SK-N-SH (cell line): ENCODE data around the gene AADAT. TPM values are rescaled to one million over a fixed set of nuclear protein-coding genes. Genes with fewer than 3 reads are reported as not detected.
A peak's percentile ranks its signal among the peaks of the same experiment; 100 is the strongest.

ENCODE experiments used
- CTCF ChIA-PET: fragments of 300-600, 350-600 bp; formaldehyde crosslinking; extraction: SDS; loops from one replicate; lab custom pipeline; 2021; lab: Yijun Ruan, JAX
- POLR2A ChIA-PET: fragments of 350-600 bp; sonication (Branson Sonifier 250); formaldehyde crosslinking; extraction: SDS; loops from one replicate; lab custom pipeline; 2020; ENCODE audit warnings: antibody characterized with exemption, inconsistent platforms; lab: Yijun Ruan, JAX
- DNase-seq: peaks from one replicate; pipeline ENCODE4 v3.0.0; 2012
- H2AFZ ChIP-seq: fragments of 200-600 bp; sonication (generic); 2 replicates; pipeline ENCODE4 v1.8.1; 2016; ENCODE audit warnings: antibody characterized with exemption, mild to moderate bottlenecking, low read depth
- H3F3A ChIP-seq: fragments of 200-600 bp; sonication (generic); replicated peaks from 2 replicates; pipeline ENCODE3; 2016; ENCODE audit warnings: antibody characterized with exemption, mild to moderate bottlenecking; ENCODE audit not compliant: insufficient read depth
- H3K27ac ChIP-seq, 2 experiments: fragments of 200-500 bp in 1 of 2; fragments of 200-600 bp in 1 of 2; sonication (Bioruptor generic) in 1 of 2; sonication (generic), shearing (Covaris generic) in 1 of 2; 2 replicates each; pipeline versions ENCODE4 v1.5.1 to v1.6.1; 2014 to 2016; ENCODE audit warnings: low read depth in 2 of 2, inconsistent platforms in 1 of 2, low read length in 1 of 2, mild to moderate bottlenecking in 1 of 2, mixed read lengths in 1 of 2
- H3K27me3 ChIP-seq: fragments of 200-600 bp; sonication (generic), shearing (Covaris generic); 2 replicates; pipeline ENCODE4 v1.6.1; 2016; ENCODE audit warnings: mixed run types; ENCODE audit not compliant: insufficient read depth
- H3K36me3 ChIP-seq, 2 experiments: fragments of 200-500 bp in 1 of 2; fragments of 200-600 bp in 1 of 2; sonication (Bioruptor generic) in 1 of 2; sonication (generic) in 1 of 2; replicated peaks in 1 of 2; 2 replicates each; pipeline versions ENCODE3 to v1.5.1; 2014 to 2016; ENCODE audit warnings: low read length in 1 of 2, mild to moderate bottlenecking in 1 of 2; ENCODE audit not compliant: insufficient read depth in 2 of 2, control insufficient read depth in 1 of 2
- H3K4me1 ChIP-seq, 2 experiments: fragments of 200-500 bp in 1 of 2; fragments of 200-600 bp in 1 of 2; sonication (Bioruptor generic) in 1 of 2; sonication (generic), shearing (Covaris generic) in 1 of 2; 2 replicates each; pipeline versions ENCODE4 v1.5.1 to v1.6.1; 2014 to 2016; ENCODE audit warnings: low read depth in 1 of 2, low read length in 1 of 2, mixed run types in 1 of 2; ENCODE audit not compliant: insufficient read depth in 2 of 2, control insufficient read depth in 1 of 2
- H3K4me2 ChIP-seq: fragments of 200-600 bp; sonication (generic), shearing (Covaris generic); 2 replicates; pipeline ENCODE4 v1.6.1; 2017; ENCODE audit warnings: mixed run types
- H3K4me3 ChIP-seq, 2 experiments: fragments of 200-500 bp in 1 of 2; fragments of 200-600 bp in 1 of 2; sonication (Bioruptor generic) in 1 of 2; sonication (generic), shearing (Covaris generic) in 1 of 2; 2 replicates each; pipeline versions ENCODE4 v1.5.1 to v1.8.1; 2014 to 2016; ENCODE audit warnings: low read depth in 2 of 2, inconsistent platforms in 1 of 2, low read length in 1 of 2, mild to moderate bottlenecking in 1 of 2, mixed read lengths in 1 of 2, moderate library complexity in 1 of 2
- H3K79me2 ChIP-seq: fragments of 200-600 bp; sonication (generic); 2 replicates; pipeline ENCODE4 v1.8.1; 2017; ENCODE audit warnings: mild to moderate bottlenecking; ENCODE audit not compliant: insufficient read depth
- H3K9ac ChIP-seq: fragments of 200-600 bp; sonication (generic); 2 replicates; pipeline ENCODE4 v1.6.1; 2017; ENCODE audit warnings: mixed run types
- H3K9me2 ChIP-seq: fragments of 200-600 bp; sonication (generic); 2 replicates; pipeline ENCODE4 v1.6.1; 2017; ENCODE audit warnings: mixed run types
- H3K9me3 ChIP-seq: fragments of 200-600 bp; sonication (generic); 2 replicates; pipeline ENCODE4 v1.6.1; 2017; ENCODE audit warnings: mixed run types, mild to moderate bottlenecking, moderate library complexity
- H4K20me1 ChIP-seq: fragments of 200-600 bp; sonication (generic); 2 replicates; pipeline ENCODE4 v1.6.1; 2017; ENCODE audit warnings: mild to moderate bottlenecking, mixed run types; ENCODE audit not compliant: insufficient read depth
- EZH2phosphoT487 ChIP-seq: fragments of 200-600 bp; sonication (generic); IDR thresholded peaks from 2 replicates; pipeline ENCODE4 v1.6.1; 2017; ENCODE audit warnings: low read depth, mixed run types, mild to moderate bottlenecking, antibody characterized with exemption, moderate library complexity, borderline replicate concordance
- FOSL2 ChIP-seq: IDR thresholded peaks from 2 replicates; pipeline ENCODE4 v1.4.0; 2012; ENCODE audit warnings: low read depth, mild to moderate bottlenecking, moderate library complexity, borderline replicate concordance
- NRF1 ChIP-seq: IDR thresholded peaks from 2 replicates; pipeline ENCODE4 v1.6.1; 2012; ENCODE audit warnings: low read depth, mild to moderate bottlenecking, low read length
- PBX3 ChIP-seq: IDR thresholded peaks from 2 replicates; pipeline ENCODE4; 2012
- REST ChIP-seq: IDR thresholded peaks from 2 replicates; pipeline ENCODE4 v1.6.1; 2012; ENCODE audit warnings: mild to moderate bottlenecking, low read depth, low read length, moderate library complexity
- RFX5 ChIP-seq: IDR thresholded peaks from 2 replicates; pipeline ENCODE4 v1.6.1; 2012; ENCODE audit warnings: mild to moderate bottlenecking, improper control_type of control experiment, low read length
- TCF12 ChIP-seq: IDR thresholded peaks from 2 replicates; pipeline ENCODE4 v1.4.0; 2012
- TEAD4 ChIP-seq: IDR thresholded peaks from 2 replicates; pipeline ENCODE4 v1.4.0; 2012; ENCODE audit warnings: mild to moderate bottlenecking, borderline replicate concordance; ENCODE audit not compliant: insufficient read depth
- USF2 ChIP-seq: fragments of 150-350 bp; IDR thresholded peaks from 2 replicates; pipeline ENCODE4 v1.6.1; 2017; ENCODE audit warnings: antibody characterized with exemption, low read length, low read depth, borderline replicate concordance
- YY1 ChIP-seq: IDR thresholded peaks from 2 replicates; pipeline ENCODE4 v1.4.0; 2012; ENCODE audit warnings: low read depth, mild to moderate bottlenecking
- WGBS: methylation state at CpG from one replicate; pipeline ENCODE4 v1.1.6; 2017; ENCODE audit warnings: low lambda C conversion rate; 5-methylcytosine and 5-hydroxymethylcytosine counted together
- polyA plus RNA-seq, 3 experiments: library from polyadenylated mRNA; depleted of rRNA; stranded (reverse); fragments of >200 nt; gene quantifications; 2 replicates each; pipeline ENCODE4 v1.2.3, GENCODE V29; 2012
- TF ChIP-seq, protein P1 (sequence below): IDR thresholded peaks from 2 replicates; pipeline ENCODE4 v1.4.0; 2012; ENCODE audit warnings: low read depth, borderline replicate concordance
- TF ChIP-seq, protein P2 (sequence below): IDR thresholded peaks from 2 replicates; pipeline ENCODE4 v1.4.0; 2012; ENCODE audit warnings: low read depth, borderline replicate concordance

The AADAT gene
- polyA plus RNA-seq, 1 of the 3 experiments (the other 2 are of a cell fraction), result 12.5 TPM

GRCh38 chr4:170110285-170110672, 20.5 kb upstream of the AADAT start:
- TF ChIP-seq, protein P1, sequence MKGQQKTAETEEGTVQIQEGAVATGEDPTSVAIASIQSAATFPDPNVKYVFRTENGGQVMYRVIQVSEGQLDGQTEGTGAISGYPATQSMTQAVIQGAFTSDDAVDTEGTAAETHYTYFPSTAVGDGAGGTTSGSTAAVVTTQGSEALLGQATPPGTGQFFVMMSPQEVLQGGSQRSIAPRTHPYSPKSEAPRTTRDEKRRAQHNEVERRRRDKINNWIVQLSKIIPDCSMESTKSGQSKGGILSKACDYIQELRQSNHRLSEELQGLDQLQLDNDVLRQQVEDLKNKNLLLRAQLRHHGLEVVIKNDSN, result no peak
- TF ChIP-seq NRF1, result no peak
- TF ChIP-seq FOSL2, result no peak
- no peak for TF ChIP-seq EZH2phosphoT487
- TF ChIP-seq YY1, result no peak
- TF ChIP-seq RFX5, result no peak
- no peak for TF ChIP-seq USF2
- TF ChIP-seq REST, result no peak
- TF ChIP-seq, protein P2, sequence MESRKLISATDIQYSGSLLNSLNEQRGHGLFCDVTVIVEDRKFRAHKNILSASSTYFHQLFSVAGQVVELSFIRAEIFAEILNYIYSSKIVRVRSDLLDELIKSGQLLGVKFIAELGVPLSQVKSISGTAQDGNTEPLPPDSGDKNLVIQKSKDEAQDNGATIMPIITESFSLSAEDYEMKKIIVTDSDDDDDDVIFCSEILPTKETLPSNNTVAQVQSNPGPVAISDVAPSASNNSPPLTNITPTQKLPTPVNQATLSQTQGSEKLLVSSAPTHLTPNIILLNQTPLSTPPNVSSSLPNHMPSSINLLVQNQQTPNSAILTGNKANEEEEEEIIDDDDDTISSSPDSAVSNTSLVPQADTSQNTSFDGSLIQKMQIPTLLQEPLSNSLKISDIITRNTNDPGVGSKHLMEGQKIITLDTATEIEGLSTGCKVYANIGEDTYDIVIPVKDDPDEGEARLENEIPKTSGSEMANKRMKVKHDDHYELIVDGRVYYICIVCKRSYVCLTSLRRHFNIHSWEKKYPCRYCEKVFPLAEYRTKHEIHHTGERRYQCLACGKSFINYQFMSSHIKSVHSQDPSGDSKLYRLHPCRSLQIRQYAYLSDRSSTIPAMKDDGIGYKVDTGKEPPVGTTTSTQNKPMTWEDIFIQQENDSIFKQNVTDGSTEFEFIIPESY, result no peak
- no peak for TF ChIP-seq TCF12
- TF ChIP-seq TEAD4, result no peak
- no peak for TF ChIP-seq PBX3
- H3K4me3 ChIP-seq, result no peak overlapping the region; a peak in 1 of 4 replicates
- WGBS, result 46% methylated on average over 5 of the region's 5 CpGs
- no peak overlapping the region for H3K4me2 ChIP-seq
- no peaks in the 10 kb centered on the region for H3K36me3 ChIP-seq
- no peaks in the 10 kb centered on the region for H3K9me2 ChIP-seq
- DNase-seq, result no peak
- POLR2A ChIA-PET, result no interaction called here
- H3K4me1 ChIP-seq, result peaks cover 0 to 4% of the 10 kb centered on the region in 2 experiments; a peak in 1 of 4 replicates
- no peak overlapping the region for H2AFZ ChIP-seq
- peak overlapping the region in 1 of 2 experiments; percentile 29; a peak in 1 of 4 replicates for H3K27ac ChIP-seq
- H3K9ac ChIP-seq, result no peak overlapping the region
- H4K20me1 ChIP-seq, result no peaks in the 10 kb centered on the region
- H3F3A ChIP-seq, result no peaks in the 10 kb centered on the region
- CTCF ChIA-PET, result interaction anchor here (1.1 kb wide), 1 partner anchor 1187 kb away, joined by 3 read pairs; no protein-coding TSS in a partner anchor
- H3K79me2 ChIP-seq, result no peaks in the 10 kb centered on the region
- H3K9me3 ChIP-seq, result no peaks in the 10 kb centered on the region
- H3K27me3 ChIP-seq, result no peaks in the 10 kb centered on the region
